HepG2 (cell line): ENCODE measurements around the gene TCAP. TPM values are rescaled to one million over a fixed set of nuclear protein-coding genes. Genes with fewer than 3 reads are reported as not detected.

Source experiments
- HNF4A ChIP-seq: sonication (generic); formaldehyde crosslinking; IDR thresholded peaks from 2 replicates; pipeline ENCODE4 v1.4.0; 2020; ENCODE audit warnings: missing genetic modification reagents
- ISX ChIP-seq: sonication (generic); formaldehyde crosslinking; conservative IDR thresholded peaks from 2 replicates; pipeline ENCODE4 v1.5.0; 2020; ENCODE audit warnings: missing genetic modification reagents
- KLF6 ChIP-seq: IDR thresholded peaks from 2 replicates; pipeline ENCODE4 v1.8.0; 2016; ENCODE audit warnings: missing biosample characterization, missing genetic modification reagents
- NCOR1 ChIP-seq: fragments of 200-600 bp; sonication (generic); IDR thresholded peaks from 2 replicates; pipeline ENCODE4 v1.7.0; 2017; ENCODE audit warnings: antibody characterized with exemption, low read length, borderline replicate concordance
- POLR2A ChIP-seq, 2 experiments: IDR thresholded peaks; 2 replicates each; pipeline ENCODE4 v1.6.1; 2011; ENCODE audit warnings: low read depth in 2 of 2, low read length in 2 of 2, mild to moderate bottlenecking in 1 of 2, moderate library complexity in 1 of 2; ENCODE audit not compliant: insufficient read depth in 1 of 2
- RCOR2 ChIP-seq: IDR thresholded peaks from 2 replicates; pipeline ENCODE4 v1.6.1; 2016; ENCODE audit warnings: missing biosample characterization, missing genetic modification reagents
- REPIN1 ChIP-seq: sonication (generic); formaldehyde crosslinking; IDR thresholded peaks from 2 replicates; pipeline ENCODE4 v1.8.0; 2022; ENCODE audit warnings: missing genetic modification reagents, low read depth, mild to moderate bottlenecking, borderline replicate concordance
- RFXANK ChIP-seq: IDR thresholded peaks from 2 replicates; pipeline ENCODE4 v1.6.1; 2016
- SKI ChIP-seq: fragments of 450-650 bp; IDR thresholded peaks from one replicate; pipeline ENCODE4 v1.6.1; 2018; ENCODE audit warnings: mild to moderate bottlenecking; ENCODE audit not compliant: partially characterized antibody
- ZFP36L1 ChIP-seq: sonication (generic); formaldehyde crosslinking; IDR thresholded peaks from 2 replicates; pipeline ENCODE4 v1.8.0; 2022; ENCODE audit warnings: mild to moderate bottlenecking, missing genetic modification reagents, moderate library complexity
- ZNF354B ChIP-seq: sonication (generic); formaldehyde crosslinking; IDR thresholded peaks from 2 replicates; pipeline ENCODE4 v1.8.0; 2022; ENCODE audit warnings: mild to moderate bottlenecking, missing genetic modification reagents
- ZNF484 ChIP-seq: sonication (generic); formaldehyde crosslinking; IDR thresholded peaks from 2 replicates; pipeline ENCODE4 v1.5.1; 2020; ENCODE audit warnings: mild to moderate bottlenecking, low read depth, missing genetic modification reagents, borderline replicate concordance
- ZNF83 ChIP-seq: sonication (generic); formaldehyde crosslinking; IDR thresholded peaks from 2 replicates; pipeline ENCODE4 v1.4.0; 2020; ENCODE audit warnings: missing genetic modification reagents, mild to moderate bottlenecking, borderline replicate concordance
- ZZZ3 ChIP-seq: sonication (generic); formaldehyde crosslinking; IDR thresholded peaks from 2 replicates; pipeline ENCODE4 v1.4.0; 2020; ENCODE audit warnings: missing genetic modification reagents, mild to moderate bottlenecking, borderline replicate concordance
- polyA plus RNA-seq, 8 experiments: library from polyadenylated mRNA; depleted of rRNA in 3 of 8; stranded (reverse) in 7 of 8; unstranded in 1 of 8; fragments of >200 nt; fragmentation: Illumina TruSeq in 4 of 8; extraction: Trizol in 4 of 8; gene quantifications; 2 replicates each; pipeline versions ENCODE4 v1.2.1 to v1.2.3, GENCODE V29; 2011 to 2016; ENCODE audit warnings: low read depth in 4 of 8, missing spikeins in 1 of 8, mixed read lengths in 1 of 8; ENCODE audit not compliant: insufficient read depth in 1 of 8
- total RNA-seq, 5 experiments: library from RNA; depleted of rRNA; stranded (reverse); fragments of >200 nt; fragmentation: Illumina TruSeq; extraction: Trizol; gene quantifications; 2 replicates each; pipeline ENCODE4 v1.2.3, GENCODE V29; 2016; ENCODE audit warnings: low read depth in 1 of 5
- TF ChIP-seq, protein P1 (sequence below): sonication (generic); formaldehyde crosslinking; IDR thresholded peaks from 2 replicates; pipeline ENCODE4 v1.4.0; 2020; ENCODE audit warnings: missing genetic modification reagents, borderline replicate concordance
- TF ChIP-seq, protein P2 (sequence below): sonication (generic); formaldehyde crosslinking; IDR thresholded peaks from 2 replicates; pipeline ENCODE4 v1.8.1; 2023; ENCODE audit warnings: mild to moderate bottlenecking, missing genetic modification reagents
- TF ChIP-seq, protein P3 (sequence below): sonication (generic); formaldehyde crosslinking; IDR thresholded peaks from 2 replicates; pipeline ENCODE4 v1.8.1; 2023; ENCODE audit warnings: missing genetic modification reagents, inconsistent platforms, borderline replicate concordance
- TF ChIP-seq, protein P4 (sequence below): sonication (generic); formaldehyde crosslinking; IDR thresholded peaks from 2 replicates; pipeline ENCODE4 v1.8.1; 2023; ENCODE audit warnings: mild to moderate bottlenecking, moderate library complexity, missing genetic modification reagents
- TF ChIP-seq, protein P5 (sequence below): sonication (generic); formaldehyde crosslinking; IDR thresholded peaks from 2 replicates; pipeline ENCODE4 v1.5.0; 2020; ENCODE audit warnings: missing genetic modification reagents

Gene TCAP
- total and polyA plus RNA-seq, 2 of the 13 experiments (the other 11 are each of a cell fraction or from before 2014, with no cell fraction given): 0.24 to 0.65 TPM

DNA sequence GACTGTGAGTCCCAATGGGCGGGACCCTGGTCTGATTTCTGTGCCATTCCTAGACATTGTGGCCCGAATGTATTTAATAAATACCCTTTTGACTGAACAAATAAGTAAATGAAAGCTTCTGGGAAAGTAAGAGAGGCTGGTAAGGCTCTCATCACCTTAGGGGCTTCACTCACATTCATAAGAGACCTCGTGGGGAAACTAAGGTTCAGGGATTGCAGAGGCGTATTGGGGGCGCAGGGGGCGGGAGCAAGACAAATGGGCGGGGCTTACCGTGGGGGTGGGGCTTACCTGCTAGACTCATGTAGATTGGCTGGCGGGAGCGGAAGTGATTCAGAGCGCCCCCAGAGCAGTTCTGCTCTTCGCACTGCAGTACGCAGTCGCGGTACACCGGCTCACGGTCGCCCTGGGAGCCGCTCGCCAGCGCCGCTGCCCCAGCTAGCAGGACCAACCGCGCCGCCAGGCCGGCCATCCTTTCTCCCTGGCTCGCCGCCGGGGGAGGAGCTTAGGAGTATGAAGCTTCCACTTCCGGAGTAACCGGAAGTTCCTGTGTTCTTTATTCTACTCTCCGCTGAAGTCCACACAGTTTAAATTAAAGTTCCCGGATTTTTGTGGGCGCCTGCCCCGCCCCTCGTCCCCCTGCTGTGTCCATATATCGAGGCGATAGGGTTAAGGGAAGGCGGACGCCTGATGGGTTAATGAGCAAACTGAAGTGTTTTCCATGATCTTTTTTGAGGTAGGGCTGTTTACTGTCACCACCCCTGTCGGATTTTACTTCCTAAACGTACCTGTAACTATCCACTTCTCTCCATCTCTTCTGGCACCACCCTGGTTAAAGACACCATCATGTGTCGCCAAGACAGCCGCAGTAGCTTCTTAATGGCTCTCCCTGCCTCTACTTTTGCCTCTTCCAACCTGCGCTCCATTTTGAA lies 22.7 kb downstream of the TCAP start, which contains the start of gene PGAP3 (continued):
- TF ChIP-seq ZZZ3 (CRISPR knock-in tag) (no peak), POLR2A (IDR thresholded peaks at IDR 0.05; ENCODE audit: insufficient read depth in 1 of 2, low read depth in 2 of 2, low read length in 2 of 2) (peak; percentile 78 to 86), ZNF484 (CRISPR knock-in tag) (no peak), ZFP36L1 (CRISPR knock-in tag) (no peak), RFXANK (CRISPR knock-in tag) (no peak), HNF4A (no peak), ZNF354B (CRISPR knock-in tag) (peak; percentile 63; the same call in 1 of the 2 replicates), KLF6 (peak; percentile 79), NCOR1 (peak; percentile 6; the same call in 1 of the 2 replicates), ZNF83 (CRISPR knock-in tag) (0 out of 2 replicates have a peak, but pooled peaks have one; percentile 16), RCOR2 (CRISPR knock-in tag) (peak; percentile 1; the same call in 1 of the 2 replicates), REPIN1 (peak; percentile 86; the same call in 1 of the 2 replicates), ISX (CRISPR knock-in tag) (no peak), SKI (peak; percentile 40)
- TF ChIP-seq, protein P1, sequence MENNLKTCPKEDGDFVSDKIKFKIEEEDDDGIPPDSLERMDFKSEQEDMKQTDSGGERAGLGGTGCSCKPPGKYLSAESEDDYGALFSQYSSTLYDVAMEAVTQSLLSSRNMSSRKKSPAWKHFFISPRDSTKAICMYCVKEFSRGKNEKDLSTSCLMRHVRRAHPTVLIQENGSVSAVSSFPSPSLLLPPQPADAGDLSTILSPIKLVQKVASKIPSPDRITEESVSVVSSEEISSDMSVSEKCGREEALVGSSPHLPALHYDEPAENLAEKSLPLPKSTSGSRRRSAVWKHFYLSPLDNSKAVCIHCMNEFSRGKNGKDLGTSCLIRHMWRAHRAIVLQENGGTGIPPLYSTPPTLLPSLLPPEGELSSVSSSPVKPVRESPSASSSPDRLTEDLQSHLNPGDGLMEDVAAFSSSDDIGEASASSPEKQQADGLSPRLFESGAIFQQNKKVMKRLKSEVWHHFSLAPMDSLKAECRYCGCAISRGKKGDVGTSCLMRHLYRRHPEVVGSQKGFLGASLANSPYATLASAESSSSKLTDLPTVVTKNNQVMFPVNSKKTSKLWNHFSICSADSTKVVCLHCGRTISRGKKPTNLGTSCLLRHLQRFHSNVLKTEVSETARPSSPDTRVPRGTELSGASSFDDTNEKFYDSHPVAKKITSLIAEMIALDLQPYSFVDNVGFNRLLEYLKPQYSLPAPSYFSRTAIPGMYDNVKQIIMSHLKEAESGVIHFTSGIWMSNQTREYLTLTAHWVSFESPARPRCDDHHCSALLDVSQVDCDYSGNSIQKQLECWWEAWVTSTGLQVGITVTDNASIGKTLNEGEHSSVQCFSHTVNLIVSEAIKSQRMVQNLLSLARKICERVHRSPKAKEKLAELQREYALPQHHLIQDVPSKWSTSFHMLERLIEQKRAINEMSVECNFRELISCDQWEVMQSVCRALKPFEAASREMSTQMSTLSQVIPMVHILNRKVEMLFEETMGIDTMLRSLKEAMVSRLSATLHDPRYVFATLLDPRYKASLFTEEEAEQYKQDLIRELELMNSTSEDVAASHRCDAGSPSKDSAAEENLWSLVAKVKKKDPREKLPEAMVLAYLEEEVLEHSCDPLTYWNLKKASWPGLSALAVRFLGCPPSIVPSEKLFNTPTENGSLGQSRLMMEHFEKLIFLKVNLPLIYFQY (CRISPR knock-in tag): peak; percentile 66; the same call in 1 of the 2 replicates
- TF ChIP-seq, protein P2, sequence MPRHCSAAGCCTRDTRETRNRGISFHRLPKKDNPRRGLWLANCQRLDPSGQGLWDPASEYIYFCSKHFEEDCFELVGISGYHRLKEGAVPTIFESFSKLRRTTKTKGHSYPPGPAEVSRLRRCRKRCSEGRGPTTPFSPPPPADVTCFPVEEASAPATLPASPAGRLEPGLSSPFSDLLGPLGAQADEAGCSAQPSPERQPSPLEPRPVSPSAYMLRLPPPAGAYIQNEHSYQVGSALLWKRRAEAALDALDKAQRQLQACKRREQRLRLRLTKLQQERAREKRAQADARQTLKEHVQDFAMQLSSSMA: no peak
- TF ChIP-seq, protein P3, sequence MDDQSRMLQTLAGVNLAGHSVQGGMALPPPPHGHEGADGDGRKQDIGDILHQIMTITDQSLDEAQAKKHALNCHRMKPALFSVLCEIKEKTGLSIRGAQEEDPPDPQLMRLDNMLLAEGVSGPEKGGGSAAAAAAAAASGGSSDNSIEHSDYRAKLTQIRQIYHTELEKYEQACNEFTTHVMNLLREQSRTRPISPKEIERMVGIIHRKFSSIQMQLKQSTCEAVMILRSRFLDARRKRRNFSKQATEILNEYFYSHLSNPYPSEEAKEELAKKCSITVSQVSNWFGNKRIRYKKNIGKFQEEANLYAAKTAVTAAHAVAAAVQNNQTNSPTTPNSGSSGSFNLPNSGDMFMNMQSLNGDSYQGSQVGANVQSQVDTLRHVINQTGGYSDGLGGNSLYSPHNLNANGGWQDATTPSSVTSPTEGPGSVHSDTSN (CRISPR knock-in tag): no peak
- TF ChIP-seq, protein P4, sequence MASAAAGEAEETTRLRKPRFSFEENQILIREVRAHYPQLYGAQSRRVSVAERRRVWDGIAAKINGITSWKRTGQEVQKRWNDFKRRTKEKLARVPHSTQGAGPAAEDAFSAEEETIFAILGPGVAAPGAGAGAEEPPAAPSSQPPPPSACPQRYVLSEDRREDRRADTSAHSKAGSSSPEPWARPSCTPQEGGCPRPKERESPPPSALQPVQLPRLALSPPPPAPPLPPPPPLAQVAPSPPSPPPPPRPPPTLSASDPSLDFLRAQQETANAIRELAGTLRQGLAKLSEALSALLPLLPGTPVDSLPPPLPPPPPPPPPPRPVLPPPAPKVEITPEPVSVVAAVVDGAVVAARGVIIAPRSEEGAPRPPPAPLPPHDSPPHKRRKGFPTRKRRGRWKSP: peak; percentile 12; the same call in 1 of the 2 replicates
- TF ChIP-seq, protein P5, sequence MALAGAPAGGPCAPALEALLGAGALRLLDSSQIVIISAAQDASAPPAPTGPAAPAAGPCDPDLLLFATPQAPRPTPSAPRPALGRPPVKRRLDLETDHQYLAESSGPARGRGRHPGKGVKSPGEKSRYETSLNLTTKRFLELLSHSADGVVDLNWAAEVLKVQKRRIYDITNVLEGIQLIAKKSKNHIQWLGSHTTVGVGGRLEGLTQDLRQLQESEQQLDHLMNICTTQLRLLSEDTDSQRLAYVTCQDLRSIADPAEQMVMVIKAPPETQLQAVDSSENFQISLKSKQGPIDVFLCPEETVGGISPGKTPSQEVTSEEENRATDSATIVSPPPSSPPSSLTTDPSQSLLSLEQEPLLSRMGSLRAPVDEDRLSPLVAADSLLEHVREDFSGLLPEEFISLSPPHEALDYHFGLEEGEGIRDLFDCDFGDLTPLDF (CRISPR knock-in tag): peak; percentile 58; the same call in 1 of the 2 replicates
